GM15510 (cell line): ENCODE results near the gene TEPSIN.
A peak's percentile ranks its signal among the peaks of the same experiment; 100 is the strongest.

ENCODE experiments used
- POLR2A ChIP-seq: IDR thresholded peaks from 3 replicates; pipeline ENCODE4 v1.6.1; 2011; ENCODE audit warnings: borderline replicate concordance; ENCODE audit not compliant: insufficient read length; ENCODE audit errors: extremely low read depth

The TEPSIN gene

GRCh38 chr17:81247339-81247990, 8.6 kb upstream of the TEPSIN start:
- no peak for TF ChIP-seq POLR2A

- TF ChIP-seq POLR2A, result no peak
Observed at GRCh38 chr17:81246679-81247338, 8.0 kb upstream of the TEPSIN start.

- TF ChIP-seq POLR2A, result no peak
Observed at GRCh38 chr17:81246343-81246670, 7.5 kb upstream of the TEPSIN start.

- TF ChIP-seq POLR2A, result no peak
Observed at GRCh38 chr17:81245665-81246342, 6.9 kb upstream of the TEPSIN start.

- TF ChIP-seq POLR2A, result peak; percentile 7
Observed at GRCh38 chr17:81245024-81245664, 6.3 kb upstream of the TEPSIN start.

GRCh38 chr17:81244358-81245023, 5.6 kb upstream of the TEPSIN start:
- TF ChIP-seq POLR2A, result no peak

GRCh38 chr17:81243333-81243664, 4.4 kb upstream of the TEPSIN start:
- no peak for TF ChIP-seq POLR2A

GRCh38 chr17:81242421-81243332, 3.8 kb upstream of the TEPSIN start:
- TF ChIP-seq POLR2A, result no peak

- peak; percentile 15 for TF ChIP-seq POLR2A
Observed at GRCh38 chr17:81241648-81242420, 3.0 kb upstream of the TEPSIN start.

- TF ChIP-seq POLR2A, result no peak
Observed at GRCh38 chr17:81241203-81241602, 2.3 kb upstream of the TEPSIN start.

- no peak for TF ChIP-seq POLR2A
Observed at GRCh38 chr17:81240761-81241160, 1.9 kb upstream of the TEPSIN start.

- TF ChIP-seq POLR2A, result peak; percentile 42
Observed at GRCh38 chr17:81239714-81240555, 1.1 kb upstream of the TEPSIN start.

- TF ChIP-seq POLR2A, result no peak
Observed at GRCh38 chr17:81238490-81238814, 403 bp downstream of the TEPSIN start.
